HG03354 (cell line): ENCODE results near the gene RNU2-1.
"Not testable (repeated sequence)": the region's sequence is repeated elsewhere in the genome, so short reads cannot be mapped to it uniquely, and the experiment has no call there.

Source experiments
- ATAC-seq: cut with Tn5 transposase; IDR thresholded peaks from one replicate; pipeline ENCODE4 v1.9.1; 2021; ENCODE audit warnings: mild to moderate bottlenecking; ENCODE audit not compliant: unreplicated experiment, poor library complexity, severe bottlenecking

Gene RNU2-1

GRCh38 chr17:43233877-43234276 is at the start of gene RNU2-1:
RNU2-1 (minus strand) TSS chr17:43233977.
- not testable (repeated sequence) for ATAC-seq

GRCh38 chr17:43272914-43273313 is 39.1 kb upstream of the RNU2-1 start:
- not testable (repeated sequence) for ATAC-seq

GRCh38 chr17:43272483-43272882 is 38.7 kb upstream of the RNU2-1 start:
- not testable (repeated sequence) for ATAC-seq

GRCh38 chr17:43270552-43271504 is 37.1 kb upstream of the RNU2-1 start:
- ATAC-seq = not testable (repeated sequence)

- not testable (repeated sequence) for ATAC-seq
Observed at GRCh38 chr17:43246456-43246855, 12.7 kb upstream of the RNU2-1 start.

- not testable (repeated sequence) for ATAC-seq
Observed at GRCh38 chr17:43240596-43241352, 7.0 kb upstream of the RNU2-1 start.

GRCh38 chr17:43239597-43239996 is 5.8 kb upstream of the RNU2-1 start:
- ATAC-seq = not testable (repeated sequence)

GRCh38 chr17:43233263-43233662 is 514 bp downstream of the RNU2-1 start:
- ATAC-seq = not testable (repeated sequence)

- ATAC-seq = not testable (repeated sequence)
Observed at GRCh38 chr17:43232021-43232699, 1.6 kb downstream of the RNU2-1 start.

- not testable (repeated sequence) for ATAC-seq
Observed at GRCh38 chr17:43231205-43232020, 2.4 kb downstream of the RNU2-1 start.

GRCh38 chr17:43228020-43228782 is 5.6 kb downstream of the RNU2-1 start, which contains the start of gene CCDC200:
CCDC200 (minus strand) TSS chr17:43228623; CDS start chr17:43228554, 69 bp downstream.
- ATAC-seq = not testable (repeated sequence)

GRCh38 chr17:43226393-43226792 is 7.4 kb downstream of the RNU2-1 start:
- no peak for ATAC-seq

- no peak for ATAC-seq
Observed at GRCh38 chr17:43224146-43224705, 9.6 kb downstream of the RNU2-1 start.

GRCh38 chr17:43220511-43221125 is 13.2 kb downstream of the RNU2-1 start:
- no peak for ATAC-seq

GRCh38 chr17:43219746-43220380 is 13.9 kb downstream of the RNU2-1 start:
- no peak for ATAC-seq

- ATAC-seq = no peak
Observed at GRCh38 chr17:43219001-43219400, 14.8 kb downstream of the RNU2-1 start.

GRCh38 chr17:43217614-43218087 is 16.1 kb downstream of the RNU2-1 start:
- ATAC-seq = no peak
